ENCODE results near the gene FAM171A2. TPM values are rescaled to one million over a fixed set of nuclear protein-coding genes. Genes with fewer than 3 reads are reported as not detected.

The FAM171A2 gene
- total RNA-seq: 6.2 and 7.4 TPM in 2 replicates

DNA sequence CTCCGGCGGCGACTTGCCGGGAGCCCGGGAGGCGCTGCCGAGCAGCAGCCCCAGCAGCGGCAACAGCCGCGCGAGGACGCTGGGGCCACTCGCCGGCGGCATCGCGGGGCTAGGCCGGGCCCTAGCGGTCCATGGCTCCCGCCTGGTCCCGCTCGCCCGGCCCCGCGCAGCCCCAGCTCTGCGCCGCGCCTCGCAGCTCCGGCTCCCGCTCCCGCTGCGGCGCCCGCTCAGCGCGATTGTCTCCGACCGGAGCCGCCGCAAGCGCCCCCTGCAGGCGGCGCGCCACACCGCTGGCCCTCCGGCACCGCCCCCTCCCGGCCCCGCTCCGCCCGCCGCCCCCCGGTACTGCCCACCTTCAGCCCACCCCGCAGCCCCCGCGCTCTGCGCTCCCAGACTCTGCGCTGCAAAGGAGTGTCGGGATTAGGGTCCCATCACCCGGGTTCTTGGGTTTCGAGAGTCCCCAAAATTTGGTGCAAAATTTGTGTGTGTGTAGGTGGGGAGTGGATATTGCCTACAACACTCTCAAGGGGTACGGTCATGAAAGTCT, at the start of gene FAM171A2:
TSS of gene FAM171A2 (minus strand) at position 241 of the 547 bp plus-strand sequence. CDS start at position 102, 139 bp downstream.

DNA sequence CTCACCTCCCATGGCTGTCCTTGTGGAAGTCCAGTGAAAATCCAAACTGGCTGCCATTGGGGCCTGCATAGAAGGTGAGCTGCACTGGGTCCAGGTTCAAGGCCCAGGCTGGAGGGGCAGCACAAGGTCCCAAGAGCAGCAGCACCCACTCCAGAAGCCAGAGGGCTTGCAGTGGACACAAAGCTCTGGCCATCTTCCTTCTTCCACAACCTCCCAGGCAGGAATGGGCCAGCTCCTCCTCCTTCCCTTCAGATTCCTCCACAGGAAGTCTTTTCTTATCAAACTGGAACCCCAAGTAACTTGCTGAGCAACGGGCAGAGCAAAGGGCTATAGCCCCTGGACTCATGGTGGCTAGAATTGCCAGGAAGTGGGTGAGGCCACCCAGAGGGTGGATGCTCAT, 25.6 kb upstream of the FAM171A2 start, which contains the start of gene ITGA2B:
TSS of gene ITGA2B (minus strand) at position 369 of the 400 bp plus-strand sequence. CDS start at position 193, 176 bp downstream.

DNA sequence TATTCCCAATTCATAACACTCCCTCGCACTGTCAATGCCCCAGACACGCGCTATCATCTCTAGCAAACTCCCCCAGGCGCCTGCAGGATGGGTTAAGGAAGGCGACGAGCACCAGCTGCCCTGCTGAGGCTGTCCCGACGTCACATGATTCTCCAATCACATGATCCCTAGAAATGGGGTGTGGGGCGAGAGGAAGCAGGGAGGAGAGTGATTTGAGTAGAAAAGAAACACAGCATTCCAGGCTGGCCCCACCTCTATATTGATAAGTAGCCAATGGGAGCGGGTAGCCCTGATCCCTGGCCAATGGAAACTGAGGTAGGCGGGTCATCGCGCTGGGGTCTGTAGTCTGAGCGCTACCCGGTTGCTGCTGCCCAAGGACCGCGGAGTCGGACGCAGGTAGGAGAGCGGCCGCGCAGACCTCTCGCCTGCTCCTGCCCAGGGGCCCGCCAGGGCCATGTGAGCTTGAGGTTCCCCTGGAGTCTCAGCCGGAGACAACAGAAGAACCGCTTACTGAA, 18.7 kb downstream of the FAM171A2 start, which contains the start of gene GRN:
TSS of gene GRN (plus strand) at position 364 of the 515 bp plus-strand sequence. CDS start 3,863 bp downstream, outside the sequence.

DNA sequence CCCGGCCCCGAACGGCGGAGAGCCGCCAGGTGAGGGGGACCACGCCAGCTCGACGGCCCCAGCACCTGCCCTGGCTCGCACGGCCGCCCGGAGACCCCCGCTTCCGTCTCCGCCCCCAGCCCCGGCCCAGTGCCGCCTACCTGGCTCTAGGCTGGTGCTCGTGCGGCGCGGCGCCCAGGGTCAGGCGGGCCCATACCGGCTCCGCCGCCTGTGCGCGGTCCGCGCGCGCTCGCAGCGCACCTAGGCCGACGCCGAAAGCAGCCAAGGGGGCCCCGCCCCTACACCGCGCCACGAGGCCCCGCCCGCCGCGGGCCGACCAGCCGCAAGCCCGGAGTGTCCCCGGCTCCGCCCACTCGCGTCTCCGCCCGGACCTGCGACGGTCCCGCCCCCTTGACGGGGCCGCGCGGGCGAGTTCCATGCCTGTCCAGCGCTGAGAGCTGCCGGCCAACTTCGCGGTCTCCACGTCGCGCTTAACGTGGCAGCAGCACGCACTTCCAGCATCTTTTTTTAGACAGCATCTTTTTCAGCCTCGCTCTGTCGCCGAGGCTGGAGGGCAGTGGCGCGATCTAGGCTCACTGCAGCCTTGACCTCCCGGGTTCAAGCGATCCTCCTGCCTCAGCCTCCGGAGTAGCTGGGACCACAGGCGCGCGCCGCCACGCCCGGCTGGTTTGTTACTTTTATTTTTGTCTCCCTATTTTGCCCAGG, 38.9 kb downstream of the FAM171A2 start, which contains the start of gene SLC25A39:
TSS of gene SLC25A39 (minus strand) at position 253 of the 705 bp plus-strand sequence. CDS start 1,261 bp downstream, outside the sequence.

DNA sequence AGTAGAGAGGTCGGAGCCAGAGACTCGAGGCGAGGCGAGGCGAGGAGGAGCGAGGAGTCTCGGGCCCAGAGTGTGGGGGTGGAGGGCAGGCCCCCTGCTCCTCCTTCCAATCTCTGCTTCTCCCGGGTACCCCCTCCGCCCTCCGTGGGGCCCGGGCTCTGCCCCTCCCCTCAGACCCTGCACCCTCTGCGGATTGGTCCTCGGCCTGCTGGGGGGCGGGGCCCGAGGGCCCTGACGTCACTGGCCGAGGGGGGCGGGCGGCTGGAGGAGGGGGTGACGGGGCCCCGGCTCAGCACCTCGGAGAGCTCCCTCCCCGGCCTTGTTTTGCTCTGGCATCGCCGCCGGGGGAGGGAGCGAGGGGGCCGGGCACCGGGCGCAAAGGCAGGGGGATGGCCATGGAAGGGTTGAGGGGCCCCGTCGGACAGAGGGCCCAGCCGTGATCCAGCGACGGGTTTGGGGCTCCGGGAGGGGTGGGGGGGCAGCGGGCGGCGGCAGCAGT, 55.3 kb downstream of the FAM171A2 start, which contains the start of gene RUNDC3A:
TSS of gene RUNDC3A (plus strand) at position 282 of the 499 bp plus-strand sequence. CDS start 232 bp downstream, outside the sequence.

Other genes starting within 250 kb of the FAM171A2 start
- gene HDAC5, start 240.2 kb downstream of the FAM171A2 start, total RNA-seq: 40.1 and 50.8 TPM in 2 replicates
- 8.3 and 8.4 TPM in 2 replicates for gene HROB, start 221.9 kb downstream of the FAM171A2 start, total RNA-seq
- gene ASB16, start 193.1 kb downstream of the FAM171A2 start, total RNA-seq: under 0.01 TPM in 1 of 2 replicates, not detected in the other
- 24.0 and 27.5 TPM in 2 replicates for gene TMUB2, start 176.9 kb downstream of the FAM171A2 start, total RNA-seq
- gene ATXN7L3, start 164.0 kb downstream of the FAM171A2 start, total RNA-seq: 41.5 and 44.9 TPM in 2 replicates
- 34.6 and 38.8 TPM in 2 replicates for gene UBTF, start 144.2 kb downstream of the FAM171A2 start, total RNA-seq
- not detected in 2 replicates for gene SLC4A1, start 95.7 kb downstream of the FAM171A2 start, total RNA-seq
- gene RUNDC3A, start 55.3 kb downstream of the FAM171A2 start, total RNA-seq: not detected in 2 replicates
- gene SLC25A39, start 39.0 kb downstream of the FAM171A2 start, total RNA-seq: 101 and 108 TPM in 2 replicates
- 142 and 154 TPM in 2 replicates for gene GRN, start 18.6 kb downstream of the FAM171A2 start, total RNA-seq
- gene ITGA2B, start 25.8 kb upstream of the FAM171A2 start, total RNA-seq: 0.15 and 0.17 TPM in 2 replicates
- gene GPATCH8, start 139.6 kb upstream of the FAM171A2 start, total RNA-seq: 10.0 and 12.1 TPM in 2 replicates
- 44.7 and 44.9 TPM in 2 replicates for gene FZD2, start 193.6 kb upstream of the FAM171A2 start, total RNA-seq